Fibroblast of mammary gland (primary cell): ENCODE results near the gene MYADM.

Source experiments
- DNase-seq: peaks from one replicate; pipeline ENCODE4 v3.0.0-alpha.2; 2010; ENCODE audit warnings: low read depth
- H3K4me3 ChIP-seq: 2 replicates; pipeline ENCODE4 v1.5.1; 2011; ENCODE audit warnings: low read depth, mild to moderate bottlenecking, low read length, moderate library complexity; ENCODE audit not compliant: control insufficient read depth
- CTCF ChIP-seq: conservative IDR thresholded peaks from 2 replicates; pipeline ENCODE4 v1.5.1; 2011; ENCODE audit warnings: low read depth, low read length, inconsistent platforms; ENCODE audit not compliant: control insufficient read depth, insufficient read depth

The MYADM gene

GRCh38 chr19:53870485-53870844 lies 2.8 kb downstream of the MYADM start:
- no peak overlapping the region for H3K4me3 ChIP-seq
- no peak for TF ChIP-seq CTCF
- no peak for DNase-seq

- DNase-seq, result no peak
- no peak for TF ChIP-seq CTCF
- H3K4me3 ChIP-seq, result no peak overlapping the region
Observed at GRCh38 chr19:53871454-53871853, 3.8 kb downstream of the MYADM start.

- H3K4me3 ChIP-seq, result no peak overlapping the region
- DNase-seq, result no peak
- no peak for TF ChIP-seq CTCF
Observed at GRCh38 chr19:53872762-53873161, 5.1 kb downstream of the MYADM start.

GRCh38 chr19:53873773-53874605 lies 6.3 kb downstream of the MYADM start:
- H3K4me3 ChIP-seq, result no peak overlapping the region
- DNase-seq, result no peak
- no peak for TF ChIP-seq CTCF

GRCh38 chr19:53874606-53874990 lies 6.9 kb downstream of the MYADM start:
- TF ChIP-seq CTCF, result no peak
- no peak overlapping the region for H3K4me3 ChIP-seq
- DNase-seq, result no peak

GRCh38 chr19:53875602-53876325 lies 8.1 kb downstream of the MYADM start:
- TF ChIP-seq CTCF, result no peak
- no peak overlapping the region for H3K4me3 ChIP-seq
- no peak for DNase-seq
